Lower lobe of right lung (tissue), 2 donors: Measurements from ENCODE around the gene EZH2. TPM values are rescaled to one million over a fixed set of nuclear protein-coding genes. Genes with fewer than 3 reads are reported as not detected.

Experiments used
- ATAC-seq, 2 donors: fragments of 200-7000 bp; cut with Tn5 transposase; one replicate each; pipeline ENCODE4 v1.9.1; 2020 to 2022; ENCODE audit warnings: mild to moderate bottlenecking in 2 of 2, moderate library complexity in 2 of 2
- DNase-seq: peaks from one replicate; pipeline ENCODE4 v3.0.0-alpha.2; 2020
- H3K27ac ChIP-seq: fragments of 200-600 bp; one replicate; pipeline ENCODE4 v1.8.0; 2022
- H3K27me3 ChIP-seq: fragments of 200-600 bp; one replicate; pipeline ENCODE4 v1.8.0; 2022; ENCODE audit warnings: low read depth
- H3K36me3 ChIP-seq: fragments of 200-600 bp; one replicate; pipeline ENCODE4 v1.8.0; 2022; ENCODE audit warnings: mild to moderate bottlenecking
- H3K4me1 ChIP-seq: fragments of 200-600 bp; one replicate; pipeline ENCODE4 v1.8.0; 2022
- H3K4me3 ChIP-seq: fragments of 200-600 bp; one replicate; pipeline ENCODE4 v1.8.0; 2022; ENCODE audit warnings: mild to moderate bottlenecking
- H3K9me3 ChIP-seq: fragments of 200-600 bp; one replicate; pipeline ENCODE4 v1.8.0; 2022
- intact Hi-C: fragments of 100-400 bp; cut with DNase I; formaldehyde crosslinking; loops from one replicate; pipeline ENCODE4 v1.11.0; 2022
- total RNA-seq: library from RNA; stranded (reverse); fragmentation: NEBNext Ultra II Directional; extraction: Animal tissue kit (Norgen Biotek cat#: 25700); gene quantifications from one replicate; pipeline ENCODE4 v1.2.1, GENCODE V29; 2021
- TF ChIP-seq, protein P1 (sequence below): fragments of 200-600 bp; IDR thresholded peaks from one replicate; pipeline ENCODE4 v1.8.0; 2022; ENCODE audit warnings: antibody characterized with exemption, mild to moderate bottlenecking
- donor health status: DM: no; HTN: yes; CAD: no; lungs with severe emphysema.

Gene EZH2
- total RNA-seq, 1 donor from 2014 or later = 3.5 TPM

DNA sequence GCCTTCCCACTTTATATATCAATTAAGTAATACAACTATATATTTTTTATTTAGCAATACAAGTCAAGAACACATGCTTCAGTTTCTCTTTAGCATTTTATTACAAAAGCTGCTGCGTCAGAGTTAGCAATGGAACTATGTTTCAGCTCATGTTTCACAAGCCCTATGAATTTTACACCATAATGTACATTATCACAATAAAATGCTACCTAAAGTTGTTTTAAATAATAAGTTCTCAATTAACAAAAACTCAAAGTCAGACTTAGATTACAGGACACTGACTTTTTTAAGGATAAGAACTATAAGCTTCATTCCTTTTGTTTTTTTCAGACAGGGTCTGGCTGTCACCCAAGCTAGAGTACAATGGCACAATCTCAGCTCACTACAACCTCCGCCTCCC, 52.3 kb downstream of the EZH2 start:
- no peaks in the 10 kb centered on the region for H3K36me3 ChIP-seq
- ATAC-seq (no peak), DNase-seq (no peak)
- no peaks in the 10 kb centered on the region for H3K4me1 ChIP-seq
- intact Hi-C loops = no loop called here
- H3K4me3 ChIP-seq = no peak overlapping the region
- H3K9me3 ChIP-seq = no peaks in the 10 kb centered on the region
- no peaks in the 10 kb centered on the region for H3K27me3 ChIP-seq
- no peak overlapping the region for H3K27ac ChIP-seq
- TF ChIP-seq, protein P1, sequence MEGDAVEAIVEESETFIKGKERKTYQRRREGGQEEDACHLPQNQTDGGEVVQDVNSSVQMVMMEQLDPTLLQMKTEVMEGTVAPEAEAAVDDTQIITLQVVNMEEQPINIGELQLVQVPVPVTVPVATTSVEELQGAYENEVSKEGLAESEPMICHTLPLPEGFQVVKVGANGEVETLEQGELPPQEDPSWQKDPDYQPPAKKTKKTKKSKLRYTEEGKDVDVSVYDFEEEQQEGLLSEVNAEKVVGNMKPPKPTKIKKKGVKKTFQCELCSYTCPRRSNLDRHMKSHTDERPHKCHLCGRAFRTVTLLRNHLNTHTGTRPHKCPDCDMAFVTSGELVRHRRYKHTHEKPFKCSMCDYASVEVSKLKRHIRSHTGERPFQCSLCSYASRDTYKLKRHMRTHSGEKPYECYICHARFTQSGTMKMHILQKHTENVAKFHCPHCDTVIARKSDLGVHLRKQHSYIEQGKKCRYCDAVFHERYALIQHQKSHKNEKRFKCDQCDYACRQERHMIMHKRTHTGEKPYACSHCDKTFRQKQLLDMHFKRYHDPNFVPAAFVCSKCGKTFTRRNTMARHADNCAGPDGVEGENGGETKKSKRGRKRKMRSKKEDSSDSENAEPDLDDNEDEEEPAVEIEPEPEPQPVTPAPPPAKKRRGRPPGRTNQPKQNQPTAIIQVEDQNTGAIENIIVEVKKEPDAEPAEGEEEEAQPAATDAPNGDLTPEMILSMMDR = no peak

DNA sequence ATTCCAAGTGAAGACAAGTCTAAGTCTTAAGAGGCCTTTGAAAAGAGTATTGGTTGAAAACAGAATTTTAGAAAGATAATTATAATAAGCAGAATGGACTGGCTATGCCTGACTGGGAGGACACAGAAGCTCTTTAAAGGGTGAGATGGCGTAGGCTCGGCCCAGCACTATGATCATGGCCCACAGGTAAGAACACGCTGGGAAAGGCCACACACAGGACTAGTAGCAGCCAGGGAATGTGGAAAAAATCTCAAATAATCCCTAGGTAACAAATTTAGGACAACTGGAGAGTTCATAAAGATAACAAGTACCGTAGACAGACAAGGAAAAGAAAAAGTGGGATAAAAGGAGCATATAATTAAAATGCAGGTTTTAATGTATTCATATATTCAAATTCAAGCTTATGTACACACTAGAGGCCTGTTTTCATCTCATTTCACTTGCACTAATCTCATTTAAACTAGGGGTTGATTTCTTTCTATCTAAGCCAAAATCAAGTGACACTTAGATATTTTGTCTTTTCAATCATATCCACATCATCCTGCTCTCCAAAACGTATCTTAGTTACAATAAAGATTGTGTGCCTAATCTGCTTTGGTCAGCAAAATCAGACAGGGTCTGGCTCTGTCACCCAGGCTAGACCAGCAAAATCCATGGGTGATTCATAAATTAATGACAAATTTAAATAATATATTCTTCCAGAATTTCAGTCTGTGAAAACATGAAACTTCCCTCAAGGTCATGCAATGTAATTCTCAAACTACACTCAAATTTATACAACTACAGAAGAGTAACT, 53.0 kb downstream of the EZH2 start:
- intact Hi-C loops = no loop called here
- DNase-seq = no peak
- TF ChIP-seq, protein P1 = no peak
- no peaks in the 10 kb centered on the region for H3K9me3 ChIP-seq
- no peaks in the 10 kb centered on the region for H3K27me3 ChIP-seq
- no peaks in the 10 kb centered on the region for H3K4me1 ChIP-seq
- no peak for ATAC-seq
- H3K27ac ChIP-seq = no peak overlapping the region
- H3K36me3 ChIP-seq = no peaks in the 10 kb centered on the region
- no peak overlapping the region for H3K4me3 ChIP-seq

DNA sequence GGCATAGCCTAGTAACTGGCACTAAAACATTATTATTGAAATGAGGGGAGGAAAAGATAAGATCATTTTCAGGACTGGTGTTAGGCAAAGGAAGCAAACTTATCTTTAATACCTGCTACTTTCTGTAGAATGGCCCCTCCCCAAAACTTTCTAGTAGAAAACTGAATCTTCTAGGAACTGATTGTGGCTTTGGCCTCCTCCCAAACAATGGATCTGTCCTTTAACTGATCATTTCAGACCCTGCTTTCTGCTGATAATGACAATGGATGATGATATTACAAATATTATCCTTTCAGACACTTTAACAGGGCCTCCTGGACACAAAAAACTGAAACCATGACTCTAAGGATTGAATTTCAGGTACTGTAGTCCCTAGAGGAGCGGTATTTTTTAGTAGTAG, 55.1 kb downstream of the EZH2 start:
- TF ChIP-seq, protein P1 = no peak
- no peak for ATAC-seq
- Histone ChIP-seq H3K4me1 (no peaks in the 10 kb centered on the region), H3K27ac (no peak overlapping the region), H3K27me3 (no peaks in the 10 kb centered on the region), H3K4me3 (no peak overlapping the region), H3K36me3 (no peaks in the 10 kb centered on the region), H3K9me3 (no peaks in the 10 kb centered on the region)
- intact Hi-C loops = no loop called here
- DNase-seq = no peak

DNA sequence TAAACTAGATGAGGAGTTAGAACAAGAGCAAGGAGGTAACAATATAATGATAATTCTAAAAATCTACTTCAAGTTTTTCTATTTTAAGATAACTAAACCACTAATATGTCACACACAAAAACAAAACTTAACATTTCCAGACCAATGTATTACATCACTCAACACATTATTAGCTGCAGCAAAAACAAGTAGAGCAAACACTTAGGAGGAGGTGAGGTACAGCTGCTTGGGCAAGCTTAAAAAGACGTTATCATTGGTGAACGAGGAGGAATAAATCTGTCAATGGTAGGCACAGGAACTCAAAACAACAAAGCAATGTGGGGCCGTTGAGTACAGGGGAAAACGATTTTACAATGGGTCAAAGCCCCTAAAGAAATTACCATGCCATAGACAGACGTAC, 58.8 kb downstream of the EZH2 start:
- TF ChIP-seq, protein P1 = no peak
- intact Hi-C loops = no loop called here
- Histone ChIP-seq H3K27me3 (no peaks in the 10 kb centered on the region), H3K36me3 (no peaks in the 10 kb centered on the region), H3K27ac (no peak overlapping the region), H3K4me1 (no peaks in the 10 kb centered on the region), H3K9me3 (no peaks in the 10 kb centered on the region), H3K4me3 (no peak overlapping the region)
- DNase-seq = no peak
- no peak for ATAC-seq

DNA sequence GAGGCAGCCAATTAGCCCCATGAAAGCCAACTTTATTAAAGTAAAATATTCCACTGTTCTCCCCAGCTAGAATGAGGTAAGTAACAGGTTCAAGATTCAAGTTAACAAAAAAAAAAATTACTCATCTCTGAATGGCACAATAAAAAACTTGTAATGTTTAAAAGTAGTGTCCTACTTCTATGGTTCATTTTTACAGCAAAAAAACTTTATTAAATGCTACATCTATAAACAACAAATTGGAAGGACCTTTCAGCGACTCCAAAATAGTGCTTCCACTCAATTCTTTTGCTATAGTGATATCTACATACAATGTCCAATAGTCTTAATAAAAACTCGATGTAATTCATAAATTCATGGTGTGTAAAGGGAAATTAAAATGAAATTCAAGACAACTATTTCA, 59.2 kb downstream of the EZH2 start:
- no peaks in the 10 kb centered on the region for H3K36me3 ChIP-seq
- TF ChIP-seq, protein P1 = no peak
- intact Hi-C loops = no loop called here
- H3K27me3 ChIP-seq = no peaks in the 10 kb centered on the region
- no peak overlapping the region for H3K4me3 ChIP-seq
- no peaks in the 10 kb centered on the region for H3K4me1 ChIP-seq
- no peaks in the 10 kb centered on the region for H3K9me3 ChIP-seq
- DNase-seq = no peak
- no peak overlapping the region for H3K27ac ChIP-seq
- ATAC-seq = no peak
